Measurements from ENCODE around the gene ZDHHC4.
"Not testable (repeated sequence)": the region's sequence is repeated elsewhere in the genome, so short reads cannot be mapped to it uniquely, and the experiment has no call there.

ZDHHC4 gene

DNA sequence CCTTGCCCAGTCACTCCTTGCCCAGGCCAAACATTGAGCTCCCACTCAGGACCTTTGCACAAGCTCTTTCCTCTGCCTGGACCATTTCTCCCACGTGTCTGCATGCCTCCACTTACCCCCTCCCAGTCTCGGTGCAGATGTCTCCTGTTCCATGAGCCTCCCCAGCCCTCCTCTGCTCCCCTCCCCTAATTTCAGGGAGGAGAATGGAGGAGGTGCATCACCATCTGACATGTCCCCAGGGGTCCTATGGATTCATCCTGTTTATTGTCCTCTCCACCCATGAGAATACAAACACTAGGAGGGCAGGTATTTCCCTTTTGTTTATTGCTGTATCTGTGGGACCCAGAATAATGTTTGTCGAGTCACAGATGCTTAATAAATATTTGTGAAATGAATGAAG, 17.4 kb upstream of the ZDHHC4 start:
- no peak for DNase-seq (ENCODE audit: extremely low read depth in 1 of 2, low read depth in 1 of 2)

- no peak for DNase-seq (ENCODE audit: extremely low read depth in 1 of 2, low read depth in 1 of 2)
Measured at GRCh38 chr7:6562106-6562505, 15.1 kb upstream of the ZDHHC4 start.

- DNase-seq (ENCODE audit: extremely low read depth in 1 of 2, low read depth in 1 of 2), result no peak
Measured at GRCh38 chr7:6563936-6564770, 13.1 kb upstream of the ZDHHC4 start.

DNA sequence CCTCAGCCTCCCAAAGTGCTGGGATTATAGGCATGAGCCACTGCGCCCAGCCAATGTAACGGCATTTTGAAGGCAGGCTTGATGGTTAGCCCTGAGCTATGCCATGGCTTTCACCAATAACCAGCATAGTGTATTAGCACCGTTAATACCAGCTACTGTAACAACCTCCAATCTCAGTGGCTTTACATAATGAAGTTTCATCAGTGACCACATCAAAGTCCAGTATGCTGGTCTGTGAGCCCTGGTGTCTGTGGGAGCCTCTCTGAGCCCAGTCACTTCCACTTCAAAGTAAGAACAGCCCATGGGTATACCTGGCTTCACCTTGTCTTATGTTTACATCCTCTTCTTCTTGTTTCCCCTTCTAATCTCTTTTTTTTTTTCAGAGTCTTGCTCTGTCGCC, 11.6 kb upstream of the ZDHHC4 start:
- DNase-seq (ENCODE audit: extremely low read depth in 1 of 2, low read depth in 1 of 2), result no peak

- no peak for DNase-seq (ENCODE audit: extremely low read depth in 1 of 2, low read depth in 1 of 2)
Measured at GRCh38 chr7:6567886-6568285, 9.4 kb upstream of the ZDHHC4 start.

DNA sequence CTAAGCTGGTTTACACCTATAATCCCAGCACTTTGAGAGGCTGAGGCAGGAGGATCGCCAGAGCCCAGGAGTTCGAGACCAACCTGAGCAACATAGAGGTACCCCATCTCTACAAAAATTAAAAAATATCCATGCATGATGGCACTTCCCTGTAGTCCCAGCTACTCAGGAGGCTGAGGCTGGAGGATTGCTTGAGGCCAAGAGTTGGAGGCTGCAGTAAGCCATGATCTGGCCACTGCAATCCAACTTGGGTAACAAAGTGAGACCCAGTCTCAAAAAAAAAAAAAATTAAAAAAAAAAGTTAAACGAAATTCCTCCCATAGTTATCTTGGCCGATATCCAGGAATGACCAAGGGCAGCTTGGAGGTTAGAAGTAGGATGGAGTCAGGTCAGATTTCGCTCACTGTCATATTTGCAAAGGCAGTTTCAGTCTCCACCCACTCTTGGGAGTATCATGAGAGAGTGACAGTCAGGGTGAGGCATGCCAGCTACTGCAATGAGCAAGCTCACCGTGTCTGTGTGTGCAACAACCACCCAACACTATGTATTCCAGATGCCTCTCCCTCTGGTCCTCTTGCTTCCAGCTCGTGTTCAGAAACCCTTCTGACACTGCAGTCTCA, 6.0 kb upstream of the ZDHHC4 start:
- DNase-seq (ENCODE audit: extremely low read depth in 1 of 2, low read depth in 1 of 2), result no peak

GRCh38 chr7:6575281-6576023, 1.8 kb upstream of the ZDHHC4 start:
- no peak for DNase-seq (ENCODE audit: extremely low read depth in 1 of 2, low read depth in 1 of 2)

- no peak for DNase-seq (ENCODE audit: extremely low read depth in 1 of 2, low read depth in 1 of 2)
Measured at GRCh38 chr7:6576024-6576866, 1.0 kb upstream of the ZDHHC4 start.

DNA sequence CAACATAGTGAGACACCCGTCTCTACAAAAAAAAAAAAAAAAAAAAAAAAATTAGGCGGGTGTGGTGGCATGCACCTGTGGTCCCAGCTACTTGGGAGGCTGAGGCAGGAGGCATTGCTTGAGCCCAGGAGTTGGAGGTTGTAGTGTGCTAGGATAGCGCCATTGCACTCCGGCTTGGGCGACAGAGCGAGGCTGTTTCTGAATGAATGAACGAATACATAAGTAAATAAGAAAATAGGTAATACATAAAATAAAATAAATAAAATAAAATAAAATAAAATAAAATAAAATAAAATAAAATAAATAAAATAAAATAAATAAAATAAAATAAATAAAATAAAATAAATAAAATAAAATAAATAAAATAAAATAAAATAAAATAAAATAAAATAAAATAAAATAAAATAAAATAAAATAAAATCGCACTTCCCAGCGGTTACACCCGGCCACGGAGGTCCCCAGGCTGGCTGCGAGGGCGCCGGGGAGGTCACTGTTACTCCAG, 336 bp upstream of the ZDHHC4 start:
- DNase-seq (ENCODE audit: extremely low read depth in 1 of 2, low read depth in 1 of 2), result not testable (repeated sequence)

DNA sequence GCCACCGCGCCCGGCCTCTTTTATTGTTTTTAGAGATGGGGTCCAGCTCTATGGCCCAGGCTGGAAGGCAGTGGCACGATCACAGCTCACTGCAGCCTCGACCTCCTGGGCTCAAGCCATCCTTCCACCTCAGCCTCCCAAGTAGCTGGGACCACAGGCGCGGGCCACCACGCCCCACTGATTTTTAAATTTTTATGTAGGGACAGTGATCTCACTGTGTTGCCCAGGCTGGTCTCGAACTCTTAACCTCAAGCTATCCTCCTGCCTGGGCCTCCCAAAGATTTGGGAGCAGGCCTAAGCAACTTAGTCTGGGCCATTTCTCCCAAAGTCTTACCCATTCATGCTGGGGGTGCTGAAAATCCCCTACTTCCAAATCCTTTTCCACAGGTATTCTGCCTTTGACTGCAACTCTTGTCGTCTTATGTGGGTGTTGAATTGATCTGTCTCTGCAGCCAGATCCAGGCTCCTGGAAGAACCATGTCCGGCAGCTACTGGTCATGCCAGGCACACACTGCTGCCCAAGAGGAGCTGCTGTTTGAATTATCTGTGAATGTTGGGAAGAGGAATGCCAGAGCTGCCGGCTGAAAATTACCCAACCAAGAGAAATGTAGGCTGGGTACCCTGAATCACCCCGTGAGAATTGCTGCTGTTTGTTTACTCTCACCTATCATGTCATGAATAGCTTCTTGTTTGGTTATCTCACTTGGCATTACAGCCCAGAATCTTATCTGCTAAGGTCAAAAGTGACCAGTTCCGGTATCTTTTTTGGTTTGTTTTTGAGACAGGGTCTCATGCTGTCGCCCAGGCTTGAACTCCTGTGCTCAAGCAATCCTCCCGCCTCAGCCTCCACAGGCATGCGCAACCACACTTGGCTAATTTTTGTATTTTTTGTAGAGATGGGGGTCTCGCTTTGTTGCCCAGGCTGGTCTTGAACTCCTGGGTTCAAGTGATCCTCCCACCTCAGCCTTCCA, 1.1 kb downstream of the ZDHHC4 start:
- DNase-seq (ENCODE audit: extremely low read depth in 1 of 2, low read depth in 1 of 2), result no peak

- DNase-seq (ENCODE audit: extremely low read depth in 1 of 2, low read depth in 1 of 2), result no peak
Measured at GRCh38 chr7:6579446-6579845, 2.2 kb downstream of the ZDHHC4 start.

DNA sequence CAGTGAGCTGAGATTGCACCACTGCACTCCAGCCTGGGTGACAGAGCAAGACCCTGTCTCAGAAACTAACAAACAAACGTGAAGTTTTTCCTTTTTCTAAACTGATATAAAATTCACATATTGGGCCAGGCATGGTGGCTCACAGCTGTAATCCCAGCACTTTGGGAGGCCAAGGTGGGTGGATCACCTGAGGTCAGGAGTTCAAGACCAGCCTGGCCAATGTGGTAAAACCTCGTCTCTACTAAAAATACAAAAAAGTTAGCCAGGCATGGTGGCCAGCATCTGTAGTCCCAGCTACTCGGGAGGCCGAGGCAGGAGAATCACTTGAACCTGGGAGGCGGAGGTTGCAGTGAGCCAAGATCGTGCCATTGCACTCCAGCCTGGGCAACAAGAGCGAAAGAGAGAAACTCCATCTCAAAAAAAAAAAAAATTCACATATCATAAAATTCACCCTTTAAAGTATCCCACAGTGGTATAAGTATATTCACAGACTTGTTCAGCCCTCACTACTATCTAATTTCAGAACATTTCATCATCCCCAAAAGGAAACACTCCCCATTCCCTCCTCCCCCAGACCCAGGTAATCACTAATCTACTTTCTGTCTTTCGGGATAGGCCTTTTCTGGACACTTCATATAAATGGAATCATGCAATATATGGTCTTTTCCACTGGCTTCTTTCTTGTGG, 8.6 kb downstream of the ZDHHC4 start:
- DNase-seq (ENCODE audit: extremely low read depth in 1 of 2, low read depth in 1 of 2), result not testable (repeated sequence)

DNA sequence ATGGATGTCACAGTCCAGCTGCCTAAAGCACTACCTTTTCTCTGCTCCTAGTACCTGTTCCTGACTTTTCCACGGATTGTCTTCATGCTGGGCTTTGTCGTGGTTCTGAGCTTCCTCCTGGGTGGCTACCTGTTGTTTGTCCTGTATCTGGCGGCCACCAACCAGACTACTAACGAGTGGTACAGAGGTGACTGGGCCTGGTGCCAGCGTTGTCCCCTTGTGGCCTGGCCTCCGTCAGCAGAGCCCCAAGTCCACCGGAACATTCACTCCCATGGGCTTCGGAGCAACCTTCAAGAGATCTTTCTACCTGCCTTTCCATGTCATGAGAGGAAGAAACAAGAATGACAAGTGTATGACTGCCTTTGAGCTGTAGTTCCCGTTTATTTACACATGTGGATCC, 11.3 kb downstream of the ZDHHC4 start:
- DNase-seq (ENCODE audit: extremely low read depth in 1 of 2, low read depth in 1 of 2), result no peak

GRCh38 chr7:6589151-6589828, 12.0 kb downstream of the ZDHHC4 start:
- DNase-seq (ENCODE audit: extremely low read depth in 1 of 2, low read depth in 1 of 2), result no peak

DNA sequence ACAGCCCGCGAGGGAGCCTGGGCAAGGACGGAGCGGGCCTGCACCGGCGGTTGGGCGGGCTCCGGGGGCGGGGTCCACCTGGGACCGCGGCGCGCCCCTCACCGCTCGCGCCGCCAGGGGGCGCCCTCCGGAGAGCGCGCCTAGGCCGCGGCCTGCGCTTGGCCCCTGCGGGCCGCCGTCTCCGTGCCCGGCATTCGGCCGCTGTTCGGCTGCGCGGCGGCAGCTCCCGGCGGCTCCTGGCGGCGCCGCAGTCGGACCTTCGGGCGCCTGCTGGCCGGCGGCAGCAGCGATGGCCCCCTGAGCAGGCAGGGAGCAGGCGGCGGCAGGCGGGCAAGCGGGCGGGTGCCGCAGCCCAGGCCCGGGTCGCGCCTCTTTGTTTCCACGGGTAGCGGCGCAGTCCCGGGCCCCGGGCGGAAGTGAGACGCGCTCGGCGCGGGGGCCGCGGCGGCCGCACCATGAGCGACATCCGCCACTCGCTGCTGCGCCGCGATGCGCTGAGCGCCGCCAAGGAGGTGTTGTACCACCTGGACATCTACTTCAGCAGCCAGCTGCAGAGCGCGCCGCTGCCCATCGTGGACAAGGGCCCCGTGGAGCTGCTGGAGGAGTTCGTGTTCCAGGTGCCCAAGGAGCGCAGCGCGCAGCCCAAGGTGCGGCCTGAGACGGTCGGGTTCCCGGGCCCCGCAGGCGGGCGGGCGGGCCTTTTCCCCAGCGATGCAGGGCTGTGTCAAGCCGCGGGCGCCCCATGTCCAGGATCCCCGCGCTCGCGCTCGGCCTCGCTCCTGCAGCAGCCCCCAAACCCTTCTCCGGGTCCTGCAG, 12.8 kb downstream of the ZDHHC4 start, which contains the start of gene INTS15:
TSS of gene INTS15 (plus strand) at position 193 of the 816 bp plus-strand sequence. CDS start at position 456, 263 bp downstream.
- peak; percentile 55 to 73 for DNase-seq (ENCODE audit: extremely low read depth in 1 of 2, low read depth in 1 of 2)

DNA sequence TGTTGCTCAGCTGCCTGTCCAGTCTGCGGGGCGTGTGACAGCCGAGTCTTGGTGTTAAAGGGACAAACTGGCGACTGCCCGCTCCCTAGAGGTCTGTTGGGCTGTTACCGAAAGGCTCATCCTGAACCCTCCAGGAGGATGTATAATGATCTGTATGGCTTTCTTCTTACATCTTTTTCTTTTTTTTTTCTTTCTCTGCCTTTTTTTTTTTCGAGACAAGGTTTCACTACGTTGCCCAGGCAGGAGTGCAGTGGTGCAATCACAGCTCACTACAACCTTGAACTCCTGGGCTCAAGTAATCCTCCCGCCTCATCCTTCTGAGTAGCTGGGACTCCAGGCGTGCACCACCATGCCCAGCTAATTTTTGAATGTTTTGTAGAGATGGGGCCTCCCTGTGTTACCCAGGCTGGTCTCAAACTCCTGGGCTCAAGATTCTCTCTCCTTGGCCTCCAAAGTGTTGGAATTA, 13.4 kb downstream of the ZDHHC4 start:
- DNase-seq (ENCODE audit: extremely low read depth in 1 of 2, low read depth in 1 of 2), result no peak

- DNase-seq (ENCODE audit: extremely low read depth in 1 of 2, low read depth in 1 of 2), result no peak
Measured at GRCh38 chr7:6600093-6600492, 22.8 kb downstream of the ZDHHC4 start.

Data from stimulated activated CD8-positive, alpha-beta memory T cell treated with anti-CD3 and anti-CD28 coated beads, Interleukin-7, amount 100 ng/mL, for 48 hours (primary cell).